Peyer's patch (tissue), 4 donors: ENCODE data around the gene ZNF132.

Experiments
- CTCF ChIP-seq, 6 experiments: fragments of 450-650 bp in 4 of 6; fragments of 200-600 bp in 2 of 6; sonication (generic) in 1 of 6; IDR thresholded peaks; one replicate each; pipeline ENCODE4 v1.5.1; 2017 to 2019; ENCODE audit warnings: antibody characterized with exemption in 6 of 6, mild to moderate bottlenecking in 3 of 6, moderate library complexity in 1 of 6
- POLR2A ChIP-seq, 2 donors: fragments of 450-650 bp; IDR thresholded peaks; one replicate each; pipeline ENCODE4 v1.5.1; 2017; ENCODE audit warnings: antibody characterized with exemption in 2 of 2, mild to moderate bottlenecking in 2 of 2, moderate library complexity in 2 of 2

GRCh38 chr19:58466089-58466759, 26.3 kb upstream of the ZNF132 start:
- TF ChIP-seq CTCF (IDR thresholded peaks at IDR 0.05) (no peak), POLR2A (IDR thresholded peaks at IDR 0.05) (no peak)
